Liver (tissue), 9 donors: ENCODE results near the gene EXD3. TPM values are rescaled to one million over a fixed set of nuclear protein-coding genes. Genes with fewer than 3 reads are reported as not detected.

ENCODE experiments used
- DNase-seq: peaks from one replicate; pipeline ENCODE4 v3.0.0-alpha.2; 2017; ENCODE audit warnings: low spot score
- H3K27ac ChIP-seq, 2 donors: one replicate each; pipeline ENCODE4 v1.7.0; 2013; ENCODE audit warnings: inconsistent platforms in 2 of 2, low read length in 2 of 2, control low read depth in 1 of 2, low read depth in 1 of 2, mild to moderate bottlenecking in 1 of 2
- H3K27me3 ChIP-seq, 4 donors: one replicate each; pipeline versions ENCODE4 v1.6.1 to v1.7.0; 2013; ENCODE audit warnings: low read length in 3 of 4, inconsistent platforms in 1 of 4, mild to moderate bottlenecking in 1 of 4, moderate library complexity in 1 of 4; ENCODE audit not compliant: control insufficient read depth in 4 of 4, insufficient read depth in 4 of 4
- H3K36me3 ChIP-seq, 4 donors: one replicate each; pipeline versions ENCODE4 v1.6.1 to v1.7.0; 2013; ENCODE audit warnings: low read length in 3 of 4, mild to moderate bottlenecking in 3 of 4, low read depth in 1 of 4, moderate library complexity in 1 of 4; ENCODE audit not compliant: control insufficient read depth in 4 of 4, insufficient read depth in 3 of 4
- H3K4me1 ChIP-seq, 4 donors: one replicate each; pipeline versions ENCODE4 v1.6.1 to v1.7.0; 2013; ENCODE audit warnings: low read length in 3 of 4, mild to moderate bottlenecking in 3 of 4, moderate library complexity in 1 of 4; ENCODE audit not compliant: control insufficient read depth in 4 of 4, insufficient read depth in 4 of 4
- H3K4me3 ChIP-seq, 3 donors: one replicate each; pipeline versions ENCODE4 v1.6.1 to v1.7.0; 2013; ENCODE audit warnings: low read length in 3 of 3, control low read depth in 1 of 3, low read depth in 1 of 3, mild to moderate bottlenecking in 1 of 3
- H3K9ac ChIP-seq, 2 donors: one replicate each; pipeline ENCODE4 v1.7.0; 2013; ENCODE audit warnings: low read length in 2 of 2, mild to moderate bottlenecking in 2 of 2, moderate library complexity in 2 of 2, control low read depth in 1 of 2, low read depth in 1 of 2
- H3K9me3 ChIP-seq, 4 donors: one replicate each; pipeline versions ENCODE4 v1.6.1 to v1.7.0; 2013; ENCODE audit warnings: low read length in 3 of 4; ENCODE audit not compliant: control insufficient read depth in 4 of 4
- EGR1 ChIP-seq, 2 donors: IDR thresholded peaks; 2 replicates each; pipeline ENCODE4 v1.6.1; 2016 to 2018; ENCODE audit warnings: antibody characterized with exemption in 2 of 2, low read depth in 2 of 2
- FOXA1 ChIP-seq: IDR thresholded peaks from 2 replicates; pipeline ENCODE4 v1.6.1; 2016; ENCODE audit warnings: antibody characterized with exemption
- GABPA ChIP-seq, 2 donors: IDR thresholded peaks in 1 of 2; conservative IDR thresholded peaks in 1 of 2; 2 replicates each; pipeline ENCODE4 v1.6.1; 2016; ENCODE audit warnings: antibody characterized with exemption in 2 of 2, mild to moderate bottlenecking in 1 of 2, moderate library complexity in 1 of 2
- HNF4A ChIP-seq, 2 donors: conservative IDR thresholded peaks; 2 replicates each; pipeline ENCODE4 v1.6.1; 2016; ENCODE audit warnings: antibody characterized with exemption in 2 of 2, mild to moderate bottlenecking in 2 of 2
- HNF4G ChIP-seq: IDR thresholded peaks from 2 replicates; pipeline ENCODE4 v1.6.1; 2016; ENCODE audit warnings: antibody characterized with exemption
- JUND ChIP-seq, 2 donors: IDR thresholded peaks; 2 replicates each; pipeline ENCODE4 v1.6.1; 2016; ENCODE audit warnings: antibody characterized with exemption in 2 of 2
- NR2F2 ChIP-seq: IDR thresholded peaks from 2 replicates; pipeline ENCODE4 v1.6.1; 2016; ENCODE audit warnings: antibody characterized with exemption
- RAD21 ChIP-seq, 2 donors: IDR thresholded peaks; 2 replicates each; pipeline ENCODE4 v1.6.1; 2016; ENCODE audit warnings: antibody characterized with exemption in 2 of 2, mild to moderate bottlenecking in 2 of 2
- SP1 ChIP-seq: IDR thresholded peaks from 2 replicates; pipeline ENCODE4 v1.6.1; 2018; ENCODE audit warnings: antibody characterized with exemption, mild to moderate bottlenecking
- TAF1 ChIP-seq: conservative IDR thresholded peaks from 2 replicates; pipeline ENCODE4 v1.6.1; 2016; ENCODE audit warnings: antibody characterized with exemption, mild to moderate bottlenecking
- YY1 ChIP-seq: IDR thresholded peaks from 2 replicates; pipeline ENCODE4 v1.6.1; 2016; ENCODE audit warnings: antibody characterized with exemption, mild to moderate bottlenecking
- WGBS: extraction: QIAGEN DNeasy Blood & Tissue Kit; methylation state at CpG from one replicate; pipeline ENCODE4 v1.1.7; 2013; 5-methylcytosine and 5-hydroxymethylcytosine counted together
- polyA plus RNA-seq, 2 donors: library from polyadenylated mRNA; stranded (reverse) in 1 of 2; unstranded in 1 of 2; fragments of 200-250 nt in 1 of 2; fragments of >200 nt in 1 of 2; fragmentation: Nextera tagmentation in 1 of 2; extraction: Ambion mirVana in 1 of 2; gene quantifications; one replicate each; pipeline versions ENCODE4 v1.2.1 to v1.2.3, GENCODE V29; 2013 to 2015
- total RNA-seq, 2 donors: library from RNA; depleted of rRNA; stranded (reverse); fragments of >200 nt; gene quantifications; one replicate each; pipeline ENCODE4 v1.2.3, GENCODE V29; 2014
- TF ChIP-seq, protein P1 (sequence below): IDR thresholded peaks from 2 replicates; pipeline ENCODE4 v1.6.1; 2016; ENCODE audit warnings: antibody characterized with exemption
- TF ChIP-seq, protein P2 (sequence below): fragments of 150-350 bp; IDR thresholded peaks from 2 replicates; pipeline ENCODE4 v1.5.1; 2017; ENCODE audit warnings: improper control_type of control experiment, low read depth, low read length; ENCODE audit not compliant: missing input control
- TF ChIP-seq, protein P3 (sequence below): IDR thresholded peaks from 2 replicates; pipeline ENCODE4 v1.6.1; 2016; ENCODE audit warnings: antibody characterized with exemption, mild to moderate bottlenecking
- TF ChIP-seq, protein P4 (sequence below): IDR thresholded peaks from 2 replicates; pipeline ENCODE4 v1.6.1; 2016; ENCODE audit warnings: antibody characterized with exemption
- TF ChIP-seq, protein P5 (sequence below): IDR thresholded peaks from 2 replicates; pipeline ENCODE4 v1.6.1; 2016; ENCODE audit warnings: antibody characterized with exemption
- donor health status: healthy.
- donor health status: healthy.
- donor health status: healthy.
- donor health status: healthy.
- donor health status: healthy.

The EXD3 gene
- total and polyA plus RNA-seq, 4 donors = 2.5 to 6.7 (median 3.7) TPM

DNA sequence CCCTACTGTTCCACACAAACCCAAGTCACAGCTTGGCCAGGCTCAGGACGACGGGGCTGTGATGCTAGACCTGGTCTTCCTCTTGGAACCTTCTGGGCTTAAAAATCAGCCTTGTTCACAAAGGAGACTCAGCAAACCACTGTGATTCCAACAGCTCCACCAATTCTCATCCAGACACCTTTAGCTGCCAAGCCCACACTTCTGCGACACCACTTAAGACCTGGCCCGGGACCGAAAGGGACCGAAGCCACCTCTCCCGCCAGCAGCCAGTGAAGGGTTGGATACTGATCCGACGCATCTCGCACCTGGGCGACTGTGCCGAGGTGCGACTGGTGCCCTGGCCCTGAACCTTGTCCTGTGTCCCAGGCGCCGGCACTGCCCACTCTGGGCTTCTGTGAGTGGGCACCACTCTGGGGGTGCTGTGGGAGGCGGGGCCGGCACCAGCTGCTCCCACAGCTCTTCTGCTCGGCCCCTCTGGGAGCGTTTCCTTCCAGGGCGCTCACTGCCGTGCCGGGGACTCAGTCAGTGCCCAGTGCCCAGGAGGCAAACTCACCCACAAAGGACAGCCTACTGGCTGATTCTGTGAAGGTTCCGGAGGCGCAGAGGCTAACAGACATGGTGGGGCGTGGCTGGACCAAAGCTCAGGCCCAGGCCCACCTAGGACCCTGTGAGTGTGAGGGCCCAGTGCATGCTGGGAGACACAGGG, 50.9 kb downstream of the EXD3 start:
- Histone ChIP-seq H3K9me3 (no peaks in the 10 kb centered on the region), H3K4me3 (no peak overlapping the region), H3K9ac (no peak overlapping the region), H3K4me1 (no peaks in the 10 kb centered on the region), H3K36me3 (peaks cover 0 to 5% (median 0%) of the 10 kb centered on the region in 4 donors), H3K27ac (no peak overlapping the region), H3K27me3 (no peaks in the 10 kb centered on the region)
- DNase-seq = no peak
- TF ChIP-seq GABPA (IDR thresholded peaks at IDR 0.05 in 1 of 2, conservative IDR thresholded peaks at IDR 0.05 in 1 of 2) (no peak), SP1 (no peak), NR2F2 (no peak), TAF1 (no peak), EGR1 (IDR thresholded peaks at IDR 0.05; ENCODE audit: low read depth in 2 of 2) (no peak), JUND (IDR thresholded peaks at IDR 0.05) (no peak), YY1 (no peak), RAD21 (IDR thresholded peaks at IDR 0.05) (no peak), FOXA1 (no peak), HNF4A (conservative IDR thresholded peaks at IDR 0.05) (no peak), HNF4G (no peak)
- TF ChIP-seq, protein P1, sequence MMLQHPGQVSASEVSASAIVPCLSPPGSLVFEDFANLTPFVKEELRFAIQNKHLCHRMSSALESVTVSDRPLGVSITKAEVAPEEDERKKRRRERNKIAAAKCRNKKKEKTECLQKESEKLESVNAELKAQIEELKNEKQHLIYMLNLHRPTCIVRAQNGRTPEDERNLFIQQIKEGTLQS = no peak
- TF ChIP-seq, protein P2, sequence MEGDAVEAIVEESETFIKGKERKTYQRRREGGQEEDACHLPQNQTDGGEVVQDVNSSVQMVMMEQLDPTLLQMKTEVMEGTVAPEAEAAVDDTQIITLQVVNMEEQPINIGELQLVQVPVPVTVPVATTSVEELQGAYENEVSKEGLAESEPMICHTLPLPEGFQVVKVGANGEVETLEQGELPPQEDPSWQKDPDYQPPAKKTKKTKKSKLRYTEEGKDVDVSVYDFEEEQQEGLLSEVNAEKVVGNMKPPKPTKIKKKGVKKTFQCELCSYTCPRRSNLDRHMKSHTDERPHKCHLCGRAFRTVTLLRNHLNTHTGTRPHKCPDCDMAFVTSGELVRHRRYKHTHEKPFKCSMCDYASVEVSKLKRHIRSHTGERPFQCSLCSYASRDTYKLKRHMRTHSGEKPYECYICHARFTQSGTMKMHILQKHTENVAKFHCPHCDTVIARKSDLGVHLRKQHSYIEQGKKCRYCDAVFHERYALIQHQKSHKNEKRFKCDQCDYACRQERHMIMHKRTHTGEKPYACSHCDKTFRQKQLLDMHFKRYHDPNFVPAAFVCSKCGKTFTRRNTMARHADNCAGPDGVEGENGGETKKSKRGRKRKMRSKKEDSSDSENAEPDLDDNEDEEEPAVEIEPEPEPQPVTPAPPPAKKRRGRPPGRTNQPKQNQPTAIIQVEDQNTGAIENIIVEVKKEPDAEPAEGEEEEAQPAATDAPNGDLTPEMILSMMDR = no peak
- TF ChIP-seq, protein P3, sequence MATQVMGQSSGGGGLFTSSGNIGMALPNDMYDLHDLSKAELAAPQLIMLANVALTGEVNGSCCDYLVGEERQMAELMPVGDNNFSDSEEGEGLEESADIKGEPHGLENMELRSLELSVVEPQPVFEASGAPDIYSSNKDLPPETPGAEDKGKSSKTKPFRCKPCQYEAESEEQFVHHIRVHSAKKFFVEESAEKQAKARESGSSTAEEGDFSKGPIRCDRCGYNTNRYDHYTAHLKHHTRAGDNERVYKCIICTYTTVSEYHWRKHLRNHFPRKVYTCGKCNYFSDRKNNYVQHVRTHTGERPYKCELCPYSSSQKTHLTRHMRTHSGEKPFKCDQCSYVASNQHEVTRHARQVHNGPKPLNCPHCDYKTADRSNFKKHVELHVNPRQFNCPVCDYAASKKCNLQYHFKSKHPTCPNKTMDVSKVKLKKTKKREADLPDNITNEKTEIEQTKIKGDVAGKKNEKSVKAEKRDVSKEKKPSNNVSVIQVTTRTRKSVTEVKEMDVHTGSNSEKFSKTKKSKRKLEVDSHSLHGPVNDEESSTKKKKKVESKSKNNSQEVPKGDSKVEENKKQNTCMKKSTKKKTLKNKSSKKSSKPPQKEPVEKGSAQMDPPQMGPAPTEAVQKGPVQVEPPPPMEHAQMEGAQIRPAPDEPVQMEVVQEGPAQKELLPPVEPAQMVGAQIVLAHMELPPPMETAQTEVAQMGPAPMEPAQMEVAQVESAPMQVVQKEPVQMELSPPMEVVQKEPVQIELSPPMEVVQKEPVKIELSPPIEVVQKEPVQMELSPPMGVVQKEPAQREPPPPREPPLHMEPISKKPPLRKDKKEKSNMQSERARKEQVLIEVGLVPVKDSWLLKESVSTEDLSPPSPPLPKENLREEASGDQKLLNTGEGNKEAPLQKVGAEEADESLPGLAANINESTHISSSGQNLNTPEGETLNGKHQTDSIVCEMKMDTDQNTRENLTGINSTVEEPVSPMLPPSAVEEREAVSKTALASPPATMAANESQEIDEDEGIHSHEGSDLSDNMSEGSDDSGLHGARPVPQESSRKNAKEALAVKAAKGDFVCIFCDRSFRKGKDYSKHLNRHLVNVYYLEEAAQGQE = no peak
- TF ChIP-seq, protein P4, sequence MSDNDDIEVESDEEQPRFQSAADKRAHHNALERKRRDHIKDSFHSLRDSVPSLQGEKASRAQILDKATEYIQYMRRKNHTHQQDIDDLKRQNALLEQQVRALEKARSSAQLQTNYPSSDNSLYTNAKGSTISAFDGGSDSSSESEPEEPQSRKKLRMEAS = no peak
- TF ChIP-seq, protein P5, sequence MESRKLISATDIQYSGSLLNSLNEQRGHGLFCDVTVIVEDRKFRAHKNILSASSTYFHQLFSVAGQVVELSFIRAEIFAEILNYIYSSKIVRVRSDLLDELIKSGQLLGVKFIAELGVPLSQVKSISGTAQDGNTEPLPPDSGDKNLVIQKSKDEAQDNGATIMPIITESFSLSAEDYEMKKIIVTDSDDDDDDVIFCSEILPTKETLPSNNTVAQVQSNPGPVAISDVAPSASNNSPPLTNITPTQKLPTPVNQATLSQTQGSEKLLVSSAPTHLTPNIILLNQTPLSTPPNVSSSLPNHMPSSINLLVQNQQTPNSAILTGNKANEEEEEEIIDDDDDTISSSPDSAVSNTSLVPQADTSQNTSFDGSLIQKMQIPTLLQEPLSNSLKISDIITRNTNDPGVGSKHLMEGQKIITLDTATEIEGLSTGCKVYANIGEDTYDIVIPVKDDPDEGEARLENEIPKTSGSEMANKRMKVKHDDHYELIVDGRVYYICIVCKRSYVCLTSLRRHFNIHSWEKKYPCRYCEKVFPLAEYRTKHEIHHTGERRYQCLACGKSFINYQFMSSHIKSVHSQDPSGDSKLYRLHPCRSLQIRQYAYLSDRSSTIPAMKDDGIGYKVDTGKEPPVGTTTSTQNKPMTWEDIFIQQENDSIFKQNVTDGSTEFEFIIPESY = no peak
- 95% methylated on average over 25 of the region's 25 CpGs for WGBS
